ENCODE results near the gene ATOH8. TPM values are rescaled to one million over a fixed set of nuclear protein-coding genes. Genes with fewer than 3 reads are reported as not detected.

The ATOH8 gene
- total RNA-seq, 1 donor from 2014 or later: 1.9 TPM

DNA sequence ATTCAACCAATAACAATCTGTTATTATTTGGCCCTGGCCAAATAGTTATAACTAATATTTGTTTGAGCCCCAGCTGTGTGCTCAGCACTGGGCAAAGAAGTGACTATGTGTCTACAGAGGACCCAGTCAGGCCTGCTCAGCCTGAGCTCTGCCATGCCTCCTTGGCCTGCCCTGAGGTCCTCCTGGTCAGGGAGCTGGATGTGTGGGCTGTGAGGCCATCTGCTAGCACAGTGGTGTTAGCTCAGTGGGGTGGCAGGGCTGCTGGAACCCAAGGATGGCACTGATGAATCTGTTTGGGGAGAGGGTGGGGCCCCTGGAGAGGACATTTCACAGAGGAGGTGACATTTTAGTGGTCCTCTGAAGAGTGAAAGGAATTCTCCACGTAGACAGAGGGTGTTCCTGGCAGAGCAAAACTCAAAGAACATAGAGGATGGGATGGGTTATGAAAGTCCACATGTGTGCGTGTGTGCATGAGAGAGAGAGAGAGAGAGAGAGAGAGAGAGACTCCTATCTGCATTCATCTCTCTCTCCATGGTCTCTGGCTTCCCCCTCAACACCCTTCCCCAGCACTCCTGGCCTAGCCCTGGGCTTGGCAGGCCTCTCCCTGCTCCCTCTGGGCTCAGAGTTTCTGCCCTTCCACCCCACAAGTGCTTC lies 21.2 kb upstream of the ATOH8 start:
- H3K36me3 ChIP-seq (ENCODE audit: insufficient read depth, low read length): no peaks in the 10 kb centered on the region
- DNase-seq (ENCODE audit: low read depth) (no peak), FAIRE-seq (no peak)
- no peak overlapping the region for H3K27ac ChIP-seq (ENCODE audit: low read depth, low read length)
- Mint-ChIP-seq H3K9me3 (ENCODE audit: unreplicated experiment) (no peaks in the 10 kb centered on the region), H3K4me1 (ENCODE audit: low read depth, unreplicated experiment) (no peaks in the 10 kb centered on the region), H3K4me3 (ENCODE audit: unreplicated experiment) (no peak overlapping the region), H3K27me3 (ENCODE audit: low read depth, unreplicated experiment) (peaks cover 58% of the 10 kb centered on the region), H3K27ac (ENCODE audit: unreplicated experiment) (no peak overlapping the region), H3K36me3 (ENCODE audit: low read depth, unreplicated experiment) (no peaks in the 10 kb centered on the region)
- no peak overlapping the region for H2AFZ ChIP-seq (ENCODE audit: low read depth, low read length)
- H3K9ac ChIP-seq (ENCODE audit: low read length): no peak overlapping the region
- H3K27me3 ChIP-seq (ENCODE audit: insufficient read depth, low read length): peaks cover 4% of the 10 kb centered on the region
- no peak overlapping the region for H3K4me3 ChIP-seq (ENCODE audit: insufficient read depth, low read depth, low read length)
- no peaks in the 10 kb centered on the region for H3K79me2 ChIP-seq (ENCODE audit: insufficient read depth, low read length)
- H4K20me1 ChIP-seq (ENCODE audit: insufficient read depth, low read length): no peaks in the 10 kb centered on the region
- no peak for TF ChIP-seq EZH2 (IDR thresholded peaks at IDR 0.05; ENCODE audit: insufficient read depth, low read length)
- TF ChIP-seq, protein P1, sequence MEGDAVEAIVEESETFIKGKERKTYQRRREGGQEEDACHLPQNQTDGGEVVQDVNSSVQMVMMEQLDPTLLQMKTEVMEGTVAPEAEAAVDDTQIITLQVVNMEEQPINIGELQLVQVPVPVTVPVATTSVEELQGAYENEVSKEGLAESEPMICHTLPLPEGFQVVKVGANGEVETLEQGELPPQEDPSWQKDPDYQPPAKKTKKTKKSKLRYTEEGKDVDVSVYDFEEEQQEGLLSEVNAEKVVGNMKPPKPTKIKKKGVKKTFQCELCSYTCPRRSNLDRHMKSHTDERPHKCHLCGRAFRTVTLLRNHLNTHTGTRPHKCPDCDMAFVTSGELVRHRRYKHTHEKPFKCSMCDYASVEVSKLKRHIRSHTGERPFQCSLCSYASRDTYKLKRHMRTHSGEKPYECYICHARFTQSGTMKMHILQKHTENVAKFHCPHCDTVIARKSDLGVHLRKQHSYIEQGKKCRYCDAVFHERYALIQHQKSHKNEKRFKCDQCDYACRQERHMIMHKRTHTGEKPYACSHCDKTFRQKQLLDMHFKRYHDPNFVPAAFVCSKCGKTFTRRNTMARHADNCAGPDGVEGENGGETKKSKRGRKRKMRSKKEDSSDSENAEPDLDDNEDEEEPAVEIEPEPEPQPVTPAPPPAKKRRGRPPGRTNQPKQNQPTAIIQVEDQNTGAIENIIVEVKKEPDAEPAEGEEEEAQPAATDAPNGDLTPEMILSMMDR (IDR thresholded peaks at IDR 0.05; ENCODE audit: insufficient read depth, low read depth, low read length): no peak
- peaks cover 4% of the 10 kb centered on the region for H3K4me1 ChIP-seq (ENCODE audit: insufficient read depth, low read length)
- H3K9me3 ChIP-seq (ENCODE audit: insufficient read depth, low read depth, low read length): no peaks in the 10 kb centered on the region
- H3K4me2 ChIP-seq (ENCODE audit: low read length): no peak overlapping the region

DNA sequence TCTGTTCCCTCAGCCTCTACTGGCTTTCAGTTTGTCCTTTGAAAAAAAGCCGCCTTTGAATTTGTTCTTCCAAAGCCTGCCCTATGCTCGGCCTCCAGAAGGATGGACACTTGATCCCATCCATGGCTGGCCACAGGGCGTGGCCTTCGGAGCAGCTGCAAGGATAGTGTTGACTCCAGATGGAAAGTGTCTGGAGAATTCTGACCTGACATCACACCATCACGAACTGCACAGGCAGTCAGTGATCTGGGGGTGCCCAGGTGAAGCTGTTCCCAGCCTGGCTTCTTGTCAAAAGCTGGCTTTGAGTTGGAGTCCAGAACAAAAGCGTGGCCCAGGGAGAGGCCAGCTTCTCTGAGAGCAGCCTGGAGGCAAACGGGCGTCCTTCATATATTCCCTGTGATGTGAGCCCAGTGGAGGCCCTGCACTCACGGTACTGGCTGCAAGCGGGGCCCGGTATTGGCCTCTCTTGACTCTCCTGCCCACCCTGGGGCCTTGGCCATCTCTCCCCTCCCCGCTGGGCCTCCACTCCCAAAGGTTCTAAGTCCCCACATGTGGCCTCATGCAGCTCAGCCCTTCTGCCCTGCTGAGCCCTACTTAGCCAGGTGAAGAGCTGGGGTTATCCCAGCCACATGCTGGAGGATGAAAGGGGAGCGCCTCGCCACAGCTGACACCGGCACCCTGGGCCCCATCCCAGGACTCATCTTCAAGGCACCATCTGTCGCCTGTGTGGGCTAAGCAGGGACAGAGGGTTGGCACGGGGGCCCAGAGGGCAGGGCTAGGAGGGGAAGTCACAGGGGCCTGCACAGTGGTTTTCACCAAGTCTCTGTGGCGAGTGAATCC lies 20.4 kb upstream of the ATOH8 start:
- no peaks in the 10 kb centered on the region for H3K9me3 ChIP-seq (ENCODE audit: insufficient read depth, low read depth, low read length)
- H3K4me1 ChIP-seq (ENCODE audit: insufficient read depth, low read length): peaks cover 4% of the 10 kb centered on the region
- Mint-ChIP-seq H3K27ac (ENCODE audit: unreplicated experiment) (no peak overlapping the region), H3K27me3 (ENCODE audit: low read depth, unreplicated experiment) (peaks cover 63% of the 10 kb centered on the region), H3K9me3 (ENCODE audit: unreplicated experiment) (no peaks in the 10 kb centered on the region), H3K4me1 (ENCODE audit: low read depth, unreplicated experiment) (no peaks in the 10 kb centered on the region), H3K4me3 (ENCODE audit: unreplicated experiment) (no peak overlapping the region), H3K36me3 (ENCODE audit: low read depth, unreplicated experiment) (no peaks in the 10 kb centered on the region)
- H3K79me2 ChIP-seq (ENCODE audit: insufficient read depth, low read length): no peaks in the 10 kb centered on the region
- no peak overlapping the region for H3K9ac ChIP-seq (ENCODE audit: low read length)
- H3K27ac ChIP-seq (ENCODE audit: low read depth, low read length): no peak overlapping the region
- no peak overlapping the region for H2AFZ ChIP-seq (ENCODE audit: low read depth, low read length)
- H4K20me1 ChIP-seq (ENCODE audit: insufficient read depth, low read length): no peaks in the 10 kb centered on the region
- FAIRE-seq: no peak
- no peaks in the 10 kb centered on the region for H3K36me3 ChIP-seq (ENCODE audit: insufficient read depth, low read length)
- TF ChIP-seq EZH2 (IDR thresholded peaks at IDR 0.05; ENCODE audit: insufficient read depth, low read length): no peak
- TF ChIP-seq, protein P1 (IDR thresholded peaks at IDR 0.05; ENCODE audit: insufficient read depth, low read depth, low read length): no peak
- peaks cover 4% of the 10 kb centered on the region for H3K27me3 ChIP-seq (ENCODE audit: insufficient read depth, low read length)
- DNase-seq (ENCODE audit: low read depth): no peak
- no peak overlapping the region for H3K4me2 ChIP-seq (ENCODE audit: low read length)
- H3K4me3 ChIP-seq (ENCODE audit: insufficient read depth, low read depth, low read length): no peak overlapping the region
